GM12878 (cell line): ENCODE measurements around the gene SPATA45. TPM values are rescaled to one million over a fixed set of nuclear protein-coding genes. Genes with fewer than 3 reads are reported as not detected.

Experiments
- CREB1 ChIP-seq: IDR thresholded peaks from 2 replicates; pipeline ENCODE4 v1.6.1; 2012; ENCODE audit warnings: low read depth, mild to moderate bottlenecking, inconsistent platforms
- GATAD2B ChIP-seq: fragments of 450-650 bp; conservative IDR thresholded peaks from 2 replicates; pipeline ENCODE4 v1.6.1; 2017; ENCODE audit warnings: low read depth, mild to moderate bottlenecking, moderate library complexity
- HCFC1 ChIP-seq: fragments of 150-350 bp; IDR thresholded peaks from 2 replicates; pipeline ENCODE4 v1.6.1; 2014; ENCODE audit warnings: low read length
- HDGF ChIP-seq: fragments of 450-650 bp; IDR thresholded peaks from 2 replicates; pipeline ENCODE4 v1.6.1; 2016; ENCODE audit warnings: antibody characterized with exemption
- IKZF1 ChIP-seq: fragments of 450-650 bp; conservative IDR thresholded peaks from 2 replicates; pipeline ENCODE4 v1.6.1; 2017; ENCODE audit warnings: antibody characterized with exemption, mild to moderate bottlenecking
- IKZF2 ChIP-seq, 2 experiments: fragments of 450-650 bp; IDR thresholded peaks; 2 replicates each; pipeline ENCODE4 v1.6.1; 2017; ENCODE audit warnings: mild to moderate bottlenecking in 2 of 2, moderate library complexity in 2 of 2
- MYC ChIP-seq: IDR thresholded peaks from 2 replicates; pipeline ENCODE4 v1.6.1; 2011; ENCODE audit warnings: mild to moderate bottlenecking, low read length, moderate library complexity, inconsistent platforms; ENCODE audit not compliant: insufficient read depth, insufficient replicate concordance, insufficient read length, severe bottlenecking
- PML ChIP-seq: IDR thresholded peaks from 2 replicates; pipeline ENCODE4 v1.6.1; 2012; ENCODE audit warnings: low read length, inconsistent platforms
- SIN3A ChIP-seq: IDR thresholded peaks from 2 replicates; pipeline ENCODE4 v1.6.1; 2012; ENCODE audit warnings: low read depth, low read length, improper control_type of control experiment
- TAF1 ChIP-seq: IDR thresholded peaks from 2 replicates; pipeline ENCODE4 v1.6.1; 2011; ENCODE audit warnings: mild to moderate bottlenecking, low read depth, low read length, borderline replicate concordance
- polyA plus RNA-seq, 11 experiments: library from polyadenylated mRNA; depleted of rRNA in 4 of 11; unstranded in 6 of 11; stranded (reverse) in 5 of 11; fragments of >200 nt; fragmentation: Nextera tagmentation in 4 of 11; fragmentation: Illumina TruSeq in 1 of 11; extraction: Ambion mirVana in 4 of 11; extraction: Trizol in 1 of 11; gene quantifications; 1 replicate in 1 of 11; 2 replicates in 10 of 11; pipeline versions ENCODE4 v1.2.1 to v1.2.3, GENCODE V29; 2011 to 2016; ENCODE audit warnings: inconsistent platforms in 2 of 11, missing spikeins in 2 of 11, low read depth in 1 of 11
- total RNA-seq, 4 experiments: library from RNA; depleted of rRNA in 3 of 4; stranded (reverse); fragments of >200 nt in 3 of 4; fragmentation: Illumina TruSeq in 1 of 4; extraction: Trizol in 1 of 4; gene quantifications; 2 replicates each; pipeline versions ENCODE4 v1.2.1 to v1.2.3, GENCODE V29; 2013 to 2021
- TF ChIP-seq, protein P1 (sequence below): fragments of 450-650 bp; IDR thresholded peaks from 2 replicates; pipeline ENCODE4 v1.6.1; 2018; ENCODE audit warnings: mild to moderate bottlenecking, low read depth, moderate library complexity; ENCODE audit not compliant: partially characterized antibody
- TF ChIP-seq, protein P2 (sequence below): IDR thresholded peaks from 2 replicates; pipeline ENCODE4 v1.6.1; 2011; ENCODE audit warnings: low read depth, mild to moderate bottlenecking, low read length, moderate library complexity, borderline replicate concordance; ENCODE audit errors: extremely low read depth
- TF ChIP-seq, protein P3 (sequence below): IDR thresholded peaks from 2 replicates; pipeline ENCODE4 v1.6.1; 2012; ENCODE audit warnings: low read depth, low read length, improper control_type of control experiment
- TF ChIP-seq, protein P4 (sequence below): fragments of 450-650 bp; IDR thresholded peaks from 2 replicates; pipeline ENCODE4 v1.6.1; 2018; ENCODE audit warnings: borderline replicate concordance, mild to moderate bottlenecking; ENCODE audit not compliant: partially characterized antibody
- TF ChIP-seq, protein P5 (sequence below): IDR thresholded peaks from 2 replicates; pipeline ENCODE4 v1.6.1; 2012; ENCODE audit warnings: improper control_type of control experiment, low read depth, low read length; ENCODE audit not compliant: insufficient replicate concordance
- TF ChIP-seq, protein P6 (sequence below): fragments of 450-650 bp; IDR thresholded peaks from 2 replicates; pipeline ENCODE4 v1.6.1; 2017; ENCODE audit warnings: low read depth, mild to moderate bottlenecking, moderate library complexity

SPATA45 gene
- total and polyA plus RNA-seq, 10 of the 15 experiments (the other 5 are each of a cell fraction or from before 2014, with no cell fraction given) = 0.22 to 0.37 (median 0.31) TPM; not detected in 7

DNA sequence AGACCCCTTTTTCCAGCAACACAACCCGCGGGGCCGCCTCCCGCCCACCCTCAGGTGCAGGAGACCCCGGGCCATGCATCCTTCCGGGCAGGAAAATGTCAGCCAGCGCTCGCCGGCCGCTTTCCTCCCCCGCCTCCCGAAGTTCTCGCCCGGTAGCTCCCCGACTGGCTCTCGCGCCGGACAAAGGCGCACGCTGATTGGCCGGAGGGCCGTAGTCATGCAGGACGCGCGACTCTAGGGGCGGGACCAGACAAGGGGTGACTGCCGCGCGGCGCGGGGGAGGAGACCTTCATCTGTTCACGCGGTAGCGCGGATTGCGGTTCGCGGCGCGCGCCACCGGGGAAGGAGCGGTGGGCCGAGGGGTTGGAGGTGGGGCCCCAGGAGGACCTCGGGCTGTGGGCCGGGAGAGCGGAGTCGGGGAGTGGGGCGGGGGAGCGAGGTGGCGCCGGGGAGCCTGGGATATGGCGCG is 10.6 kb upstream of the SPATA45 start, which contains the start of gene FLVCR1 (continued):
- TF ChIP-seq, protein P1, sequence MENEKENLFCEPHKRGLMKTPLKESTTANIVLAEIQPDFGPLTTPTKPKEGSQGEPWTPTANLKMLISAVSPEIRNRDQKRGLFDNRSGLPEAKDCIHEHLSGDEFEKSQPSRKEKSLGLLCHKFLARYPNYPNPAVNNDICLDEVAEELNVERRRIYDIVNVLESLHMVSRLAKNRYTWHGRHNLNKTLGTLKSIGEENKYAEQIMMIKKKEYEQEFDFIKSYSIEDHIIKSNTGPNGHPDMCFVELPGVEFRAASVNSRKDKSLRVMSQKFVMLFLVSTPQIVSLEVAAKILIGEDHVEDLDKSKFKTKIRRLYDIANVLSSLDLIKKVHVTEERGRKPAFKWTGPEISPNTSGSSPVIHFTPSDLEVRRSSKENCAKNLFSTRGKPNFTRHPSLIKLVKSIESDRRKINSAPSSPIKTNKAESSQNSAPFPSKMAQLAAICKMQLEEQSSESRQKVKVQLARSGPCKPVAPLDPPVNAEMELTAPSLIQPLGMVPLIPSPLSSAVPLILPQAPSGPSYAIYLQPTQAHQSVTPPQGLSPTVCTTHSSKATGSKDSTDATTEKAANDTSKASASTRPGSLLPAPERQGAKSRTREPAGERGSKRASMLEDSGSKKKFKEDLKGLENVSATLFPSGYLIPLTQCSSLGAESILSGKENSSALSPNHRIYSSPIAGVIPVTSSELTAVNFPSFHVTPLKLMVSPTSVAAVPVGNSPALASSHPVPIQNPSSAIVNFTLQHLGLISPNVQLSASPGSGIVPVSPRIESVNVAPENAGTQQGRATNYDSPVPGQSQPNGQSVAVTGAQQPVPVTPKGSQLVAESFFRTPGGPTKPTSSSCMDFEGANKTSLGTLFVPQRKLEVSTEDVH = no peak
- TF ChIP-seq HDGF = peak; percentile 90; the same call in 1 of the 2 replicates
- peak; percentile 40 to 55; a peak in 2 of 4 replicates for TF ChIP-seq IKZF2 (IDR thresholded peaks at IDR 0.05)
- TF ChIP-seq, protein P2, sequence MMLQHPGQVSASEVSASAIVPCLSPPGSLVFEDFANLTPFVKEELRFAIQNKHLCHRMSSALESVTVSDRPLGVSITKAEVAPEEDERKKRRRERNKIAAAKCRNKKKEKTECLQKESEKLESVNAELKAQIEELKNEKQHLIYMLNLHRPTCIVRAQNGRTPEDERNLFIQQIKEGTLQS = no peak
- TF ChIP-seq, protein P3, sequence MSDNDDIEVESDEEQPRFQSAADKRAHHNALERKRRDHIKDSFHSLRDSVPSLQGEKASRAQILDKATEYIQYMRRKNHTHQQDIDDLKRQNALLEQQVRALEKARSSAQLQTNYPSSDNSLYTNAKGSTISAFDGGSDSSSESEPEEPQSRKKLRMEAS = 0 out of 2 replicates have a peak, but pooled peaks have one; percentile 10
- TF ChIP-seq, protein P4, sequence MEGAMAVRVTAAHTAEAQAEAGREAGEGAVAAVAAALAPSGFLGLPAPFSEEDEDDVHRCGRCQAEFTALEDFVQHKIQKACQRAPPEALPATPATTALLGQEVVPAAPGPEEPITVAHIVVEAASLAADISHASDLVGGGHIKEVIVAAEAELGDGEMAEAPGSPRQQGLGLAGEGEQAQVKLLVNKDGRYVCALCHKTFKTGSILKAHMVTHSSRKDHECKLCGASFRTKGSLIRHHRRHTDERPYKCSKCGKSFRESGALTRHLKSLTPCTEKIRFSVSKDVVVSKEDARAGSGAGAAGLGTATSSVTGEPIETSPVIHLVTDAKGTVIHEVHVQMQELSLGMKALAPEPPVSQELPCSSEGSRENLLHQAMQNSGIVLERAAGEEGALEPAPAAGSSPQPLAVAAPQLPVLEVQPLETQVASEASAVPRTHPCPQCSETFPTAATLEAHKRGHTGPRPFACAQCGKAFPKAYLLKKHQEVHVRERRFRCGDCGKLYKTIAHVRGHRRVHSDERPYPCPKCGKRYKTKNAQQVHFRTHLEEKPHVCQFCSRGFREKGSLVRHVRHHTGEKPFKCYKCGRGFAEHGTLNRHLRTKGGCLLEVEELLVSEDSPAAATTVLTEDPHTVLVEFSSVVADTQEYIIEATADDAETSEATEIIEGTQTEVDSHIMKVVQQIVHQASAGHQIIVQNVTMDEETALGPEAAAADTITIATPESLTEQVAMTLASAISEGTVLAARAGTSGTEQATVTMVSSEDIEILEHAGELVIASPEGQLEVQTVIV = peak; percentile 51
- peak; percentile 12; the same call in 1 of the 2 replicates for TF ChIP-seq HCFC1
- TF ChIP-seq, protein P5, sequence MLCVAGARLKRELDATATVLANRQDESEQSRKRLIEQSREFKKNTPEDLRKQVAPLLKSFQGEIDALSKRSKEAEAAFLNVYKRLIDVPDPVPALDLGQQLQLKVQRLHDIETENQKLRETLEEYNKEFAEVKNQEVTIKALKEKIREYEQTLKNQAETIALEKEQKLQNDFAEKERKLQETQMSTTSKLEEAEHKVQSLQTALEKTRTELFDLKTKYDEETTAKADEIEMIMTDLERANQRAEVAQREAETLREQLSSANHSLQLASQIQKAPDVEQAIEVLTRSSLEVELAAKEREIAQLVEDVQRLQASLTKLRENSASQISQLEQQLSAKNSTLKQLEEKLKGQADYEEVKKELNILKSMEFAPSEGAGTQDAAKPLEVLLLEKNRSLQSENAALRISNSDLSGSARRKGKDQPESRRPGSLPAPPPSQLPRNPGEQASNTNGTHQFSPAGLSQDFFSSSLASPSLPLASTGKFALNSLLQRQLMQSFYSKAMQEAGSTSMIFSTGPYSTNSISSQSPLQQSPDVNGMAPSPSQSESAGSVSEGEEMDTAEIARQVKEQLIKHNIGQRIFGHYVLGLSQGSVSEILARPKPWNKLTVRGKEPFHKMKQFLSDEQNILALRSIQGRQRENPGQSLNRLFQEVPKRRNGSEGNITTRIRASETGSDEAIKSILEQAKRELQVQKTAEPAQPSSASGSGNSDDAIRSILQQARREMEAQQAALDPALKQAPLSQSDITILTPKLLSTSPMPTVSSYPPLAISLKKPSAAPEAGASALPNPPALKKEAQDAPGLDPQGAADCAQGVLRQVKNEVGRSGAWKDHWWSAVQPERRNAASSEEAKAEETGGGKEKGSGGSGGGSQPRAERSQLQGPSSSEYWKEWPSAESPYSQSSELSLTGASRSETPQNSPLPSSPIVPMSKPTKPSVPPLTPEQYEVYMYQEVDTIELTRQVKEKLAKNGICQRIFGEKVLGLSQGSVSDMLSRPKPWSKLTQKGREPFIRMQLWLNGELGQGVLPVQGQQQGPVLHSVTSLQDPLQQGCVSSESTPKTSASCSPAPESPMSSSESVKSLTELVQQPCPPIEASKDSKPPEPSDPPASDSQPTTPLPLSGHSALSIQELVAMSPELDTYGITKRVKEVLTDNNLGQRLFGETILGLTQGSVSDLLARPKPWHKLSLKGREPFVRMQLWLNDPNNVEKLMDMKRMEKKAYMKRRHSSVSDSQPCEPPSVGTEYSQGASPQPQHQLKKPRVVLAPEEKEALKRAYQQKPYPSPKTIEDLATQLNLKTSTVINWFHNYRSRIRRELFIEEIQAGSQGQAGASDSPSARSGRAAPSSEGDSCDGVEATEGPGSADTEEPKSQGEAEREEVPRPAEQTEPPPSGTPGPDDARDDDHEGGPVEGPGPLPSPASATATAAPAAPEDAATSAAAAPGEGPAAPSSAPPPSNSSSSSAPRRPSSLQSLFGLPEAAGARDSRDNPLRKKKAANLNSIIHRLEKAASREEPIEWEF = no peak
- TF ChIP-seq IKZF1 = peak; percentile 51
- no peak for TF ChIP-seq TAF1
- 0 out of 2 replicates have a peak, but pooled peaks have one; percentile 13 for TF ChIP-seq PML
- no peak for TF ChIP-seq MYC
- TF ChIP-seq GATAD2B = 0 out of 2 replicates have a peak, but pooled peaks have one; percentile 42
- peak; percentile 87; the same call in 1 of the 2 replicates for TF ChIP-seq CREB1
- TF ChIP-seq, protein P6, sequence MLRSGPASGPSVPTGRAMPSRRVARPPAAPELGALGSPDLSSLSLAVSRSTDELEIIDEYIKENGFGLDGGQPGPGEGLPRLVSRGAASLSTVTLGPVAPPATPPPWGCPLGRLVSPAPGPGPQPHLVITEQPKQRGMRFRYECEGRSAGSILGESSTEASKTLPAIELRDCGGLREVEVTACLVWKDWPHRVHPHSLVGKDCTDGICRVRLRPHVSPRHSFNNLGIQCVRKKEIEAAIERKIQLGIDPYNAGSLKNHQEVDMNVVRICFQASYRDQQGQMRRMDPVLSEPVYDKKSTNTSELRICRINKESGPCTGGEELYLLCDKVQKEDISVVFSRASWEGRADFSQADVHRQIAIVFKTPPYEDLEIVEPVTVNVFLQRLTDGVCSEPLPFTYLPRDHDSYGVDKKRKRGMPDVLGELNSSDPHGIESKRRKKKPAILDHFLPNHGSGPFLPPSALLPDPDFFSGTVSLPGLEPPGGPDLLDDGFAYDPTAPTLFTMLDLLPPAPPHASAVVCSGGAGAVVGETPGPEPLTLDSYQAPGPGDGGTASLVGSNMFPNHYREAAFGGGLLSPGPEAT = peak; percentile 46; the same call in 1 of the 2 replicates
- TF ChIP-seq SIN3A = peak; percentile 87; the same call in 1 of the 2 replicates
